GM21786 (cell line): ENCODE measurements around the gene PCMT1.
"Not testable (repeated sequence)": the region's sequence is repeated elsewhere in the genome, so short reads cannot be mapped to it uniquely, and the experiment has no call there.

Experiments used
- ATAC-seq: cut with Tn5 transposase; IDR thresholded peaks from one replicate; pipeline ENCODE4 v1.9.1; 2021; ENCODE audit not compliant: unreplicated experiment

PCMT1 gene

GRCh38 chr6:149852881-149853280 lies 103.3 kb downstream of the PCMT1 start:
- ATAC-seq = no peak

DNA sequence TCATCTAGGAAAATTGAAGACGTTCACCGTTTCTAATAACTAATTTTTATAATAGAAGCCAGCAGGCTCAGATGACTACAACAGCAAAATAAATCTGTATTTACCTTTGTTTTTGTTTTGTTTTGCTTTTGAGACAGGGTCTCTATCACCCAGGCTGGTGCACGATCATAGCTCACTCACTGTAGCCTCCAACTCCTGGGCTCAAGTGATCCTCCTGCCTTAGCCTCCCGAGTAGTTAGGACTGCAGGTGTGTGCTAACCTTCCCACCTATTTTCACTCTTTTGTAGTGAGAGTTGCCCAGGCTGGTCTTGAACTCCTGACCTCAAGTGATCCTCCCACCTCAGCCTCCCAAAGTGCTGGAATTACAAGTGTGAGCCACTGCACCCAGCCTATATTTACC lies 104.5 kb downstream of the PCMT1 start:
- ATAC-seq = not testable (repeated sequence)

DNA sequence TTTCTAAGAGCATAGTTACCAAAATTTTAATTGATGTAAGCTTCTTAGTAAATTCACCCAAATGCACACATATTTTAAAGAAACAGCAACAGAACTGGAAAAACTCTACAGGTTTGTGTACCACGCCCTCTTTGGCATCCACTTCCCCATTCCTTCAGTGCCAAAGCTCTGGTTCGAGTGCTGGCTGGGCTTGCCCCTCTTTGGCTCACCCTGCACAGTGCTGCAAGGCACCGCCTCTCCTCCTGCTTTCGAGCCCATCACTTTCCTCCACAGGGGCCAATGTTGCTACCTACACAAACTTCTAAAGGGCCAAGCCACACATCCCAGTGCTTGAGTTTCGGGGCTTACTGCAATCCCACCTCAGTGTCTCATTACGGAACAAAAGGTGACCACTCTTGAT lies 105.0 kb downstream of the PCMT1 start:
- ATAC-seq = no peak

GRCh38 chr6:149855040-149855654 lies 105.6 kb downstream of the PCMT1 start:
- no peak for ATAC-seq

- ATAC-seq = no peak
Measured at GRCh38 chr6:149855741-149856140, 106.2 kb downstream of the PCMT1 start.

- no peak for ATAC-seq
Measured at GRCh38 chr6:149856256-149856994, 106.9 kb downstream of the PCMT1 start.

DNA sequence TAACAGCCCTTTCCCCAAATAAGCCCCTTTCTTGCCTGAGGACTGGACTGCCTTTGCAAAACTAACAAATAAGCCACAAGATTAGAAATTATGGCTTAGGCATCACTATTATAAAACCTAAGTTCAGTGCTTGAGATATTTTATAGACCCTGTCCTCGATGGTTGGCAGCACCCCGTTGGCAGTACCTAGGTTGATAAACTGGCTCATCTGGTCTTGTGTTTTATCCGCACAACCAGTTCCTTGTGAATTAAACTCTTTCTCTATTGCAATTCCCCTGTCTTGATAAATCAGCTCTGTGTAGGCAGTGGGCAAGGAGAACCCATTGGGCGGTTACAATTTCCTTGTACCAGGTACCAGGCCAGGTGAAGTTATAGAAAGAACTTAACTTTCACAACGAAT lies 108.0 kb downstream of the PCMT1 start:
- ATAC-seq = no peak

GRCh38 chr6:149859368-149859767 lies 109.8 kb downstream of the PCMT1 start:
- no peak for ATAC-seq

- no peak for ATAC-seq
Measured at GRCh38 chr6:149859938-149860337, 110.4 kb downstream of the PCMT1 start.

- ATAC-seq = no peak
Measured at GRCh38 chr6:149860513-149860833, 110.9 kb downstream of the PCMT1 start.
